Endothelial cell of umbilical vein (primary cell): Measurements from ENCODE around the gene KCNJ5.

Experiments used
- EZH2 ChIP-seq: IDR thresholded peaks from 2 replicates; pipeline ENCODE4 v1.6.1; 2012; ENCODE audit warnings: borderline replicate concordance, low read depth, mild to moderate bottlenecking, moderate library complexity, low read length, inconsistent platforms; ENCODE audit not compliant: severe bottlenecking
- FOS ChIP-seq: IDR thresholded peaks from 2 replicates; pipeline ENCODE4 v1.6.1; 2011; ENCODE audit warnings: mild to moderate bottlenecking, low read length, moderate library complexity, borderline replicate concordance; ENCODE audit not compliant: insufficient read depth
- GATA2 ChIP-seq: IDR thresholded peaks from 2 replicates; pipeline ENCODE4 v1.7.0; 2011; ENCODE audit warnings: low read depth, mild to moderate bottlenecking, moderate library complexity, mixed read lengths, low read length; ENCODE audit not compliant: insufficient read length, insufficient read depth
- JUN ChIP-seq: IDR thresholded peaks from 2 replicates; pipeline ENCODE4 v1.6.1; 2011; ENCODE audit warnings: borderline replicate concordance, low read depth; ENCODE audit not compliant: insufficient read length, insufficient read depth
- MYC ChIP-seq: IDR thresholded peaks from one replicate; pipeline ENCODE4 v1.6.1; 2011; ENCODE audit warnings: mild to moderate bottlenecking, low read depth, low read length
- POLR2A ChIP-seq: IDR thresholded peaks from 2 replicates; pipeline ENCODE4 v1.6.1; 2012; ENCODE audit warnings: low read depth, mild to moderate bottlenecking, control low read depth, low read length
- POLR2AphosphoS5 ChIP-seq: IDR thresholded peaks from 2 replicates; pipeline ENCODE4 v1.6.1; 2012; ENCODE audit warnings: low read depth, mild to moderate bottlenecking, control low read depth, low read length, moderate library complexity; ENCODE audit not compliant: insufficient read depth
- TF ChIP-seq, protein P1 (sequence below), 2 donors: IDR thresholded peaks; 1 replicate in 1 of 2; 2 replicates in 1 of 2; pipeline ENCODE4 v1.5.1; 2011; ENCODE audit warnings: low read length in 2 of 2, mild to moderate bottlenecking in 2 of 2, moderate library complexity in 2 of 2, control low read depth in 1 of 2, inconsistent platforms in 1 of 2, low read depth in 1 of 2; ENCODE audit not compliant: insufficient read depth in 1 of 2; ENCODE audit errors: extremely low read depth in 1 of 2
- TF ChIP-seq, protein P2 (sequence below): IDR thresholded peaks from 2 replicates; pipeline ENCODE4 v1.6.1; 2011; ENCODE audit not compliant: insufficient read depth, insufficient read length

DNA sequence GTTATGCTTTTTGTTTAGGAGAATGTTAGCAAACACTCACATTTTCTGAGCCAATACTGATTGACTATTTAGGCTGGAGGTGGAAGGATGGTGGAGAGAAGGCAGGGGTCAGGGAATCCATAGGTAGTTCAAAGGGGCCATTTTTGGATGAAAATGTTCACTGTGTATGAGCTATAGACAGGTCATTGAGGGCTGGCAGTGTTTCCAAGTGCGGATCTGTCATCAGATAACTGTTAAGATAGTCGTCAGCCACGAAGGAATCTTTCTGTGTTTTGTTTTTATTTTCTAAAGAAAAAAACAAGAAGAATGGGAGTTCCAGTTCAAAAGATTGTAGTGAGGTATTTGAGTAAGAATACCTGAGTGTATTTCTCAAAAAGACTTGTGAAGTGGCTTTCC, 3.1 kb downstream of the KCNJ5 start:
- TF ChIP-seq, protein P1, sequence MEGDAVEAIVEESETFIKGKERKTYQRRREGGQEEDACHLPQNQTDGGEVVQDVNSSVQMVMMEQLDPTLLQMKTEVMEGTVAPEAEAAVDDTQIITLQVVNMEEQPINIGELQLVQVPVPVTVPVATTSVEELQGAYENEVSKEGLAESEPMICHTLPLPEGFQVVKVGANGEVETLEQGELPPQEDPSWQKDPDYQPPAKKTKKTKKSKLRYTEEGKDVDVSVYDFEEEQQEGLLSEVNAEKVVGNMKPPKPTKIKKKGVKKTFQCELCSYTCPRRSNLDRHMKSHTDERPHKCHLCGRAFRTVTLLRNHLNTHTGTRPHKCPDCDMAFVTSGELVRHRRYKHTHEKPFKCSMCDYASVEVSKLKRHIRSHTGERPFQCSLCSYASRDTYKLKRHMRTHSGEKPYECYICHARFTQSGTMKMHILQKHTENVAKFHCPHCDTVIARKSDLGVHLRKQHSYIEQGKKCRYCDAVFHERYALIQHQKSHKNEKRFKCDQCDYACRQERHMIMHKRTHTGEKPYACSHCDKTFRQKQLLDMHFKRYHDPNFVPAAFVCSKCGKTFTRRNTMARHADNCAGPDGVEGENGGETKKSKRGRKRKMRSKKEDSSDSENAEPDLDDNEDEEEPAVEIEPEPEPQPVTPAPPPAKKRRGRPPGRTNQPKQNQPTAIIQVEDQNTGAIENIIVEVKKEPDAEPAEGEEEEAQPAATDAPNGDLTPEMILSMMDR (IDR thresholded peaks at IDR 0.05; ENCODE audit: extremely low read depth in 1 of 2, insufficient read depth in 1 of 2, low read depth in 1 of 2, low read length in 2 of 2): no peak
- no peak for TF ChIP-seq EZH2
- TF ChIP-seq POLR2A: no peak
- TF ChIP-seq POLR2AphosphoS5: no peak
- TF ChIP-seq, protein P2, sequence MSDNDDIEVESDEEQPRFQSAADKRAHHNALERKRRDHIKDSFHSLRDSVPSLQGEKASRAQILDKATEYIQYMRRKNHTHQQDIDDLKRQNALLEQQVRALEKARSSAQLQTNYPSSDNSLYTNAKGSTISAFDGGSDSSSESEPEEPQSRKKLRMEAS: no peak
- TF ChIP-seq MYC: no peak
- TF ChIP-seq FOS: no peak
- no peak for TF ChIP-seq JUN
- TF ChIP-seq GATA2: no peak
